H9 (cell line): Measurements from ENCODE around the gene GSE1. TPM values are rescaled to one million over a fixed set of nuclear protein-coding genes. Genes with fewer than 3 reads are reported as not detected.

Experiments
- DNase-seq: peaks from one replicate; pipeline ENCODE4 v3.0.0-alpha.2; 2017
- H2AFZ ChIP-seq: one replicate; pipeline ENCODE4 v1.6.1; 2013; ENCODE audit warnings: mild to moderate bottlenecking, low read length, control low read depth, moderate library complexity
- H2AK5ac ChIP-seq: 2 replicates; pipeline ENCODE4 v1.6.1; 2013; ENCODE audit warnings: low read length, control low read depth, mixed read lengths; ENCODE audit not compliant: insufficient read length
- H2BK120ac ChIP-seq: one replicate; pipeline ENCODE4 v1.6.1; 2013; ENCODE audit warnings: low read depth, mild to moderate bottlenecking, low read length, control low read depth, inconsistent platforms; ENCODE audit not compliant: poor library complexity, severe bottlenecking
- H2BK12ac ChIP-seq: 2 replicates; pipeline ENCODE4 v1.6.1; 2013; ENCODE audit warnings: low read length, control low read depth, mixed read lengths, low read depth; ENCODE audit not compliant: insufficient read length
- H2BK15ac ChIP-seq: 2 replicates; pipeline ENCODE4 v1.6.1; 2013; ENCODE audit warnings: low read depth, low read length, control low read depth
- H2BK20ac ChIP-seq: one replicate; pipeline ENCODE4 v1.6.1; 2013; ENCODE audit warnings: low read depth, mild to moderate bottlenecking, low read length, control low read depth, inconsistent platforms; ENCODE audit not compliant: poor library complexity, severe bottlenecking
- H2BK5ac ChIP-seq: 2 replicates; pipeline ENCODE4 v1.6.1; 2013; ENCODE audit warnings: low read length, control low read depth, mixed read lengths; ENCODE audit not compliant: insufficient read length
- H3K14ac ChIP-seq: 2 replicates; pipeline ENCODE4 v1.6.1; 2013; ENCODE audit warnings: low read length, control low read depth; ENCODE audit not compliant: insufficient read depth
- H3K18ac ChIP-seq: 2 replicates; pipeline ENCODE4 v1.6.1; 2013; ENCODE audit warnings: low read depth, mild to moderate bottlenecking, mixed read lengths, low read length, control low read depth; ENCODE audit not compliant: insufficient read length
- H3K23ac ChIP-seq: 2 replicates; pipeline ENCODE4 v1.6.1; 2013; ENCODE audit warnings: low read length, control low read depth, mixed read lengths, low read depth; ENCODE audit not compliant: insufficient read length
- H3K23me2 ChIP-seq: 2 replicates; pipeline ENCODE4 v1.6.1; 2013; ENCODE audit warnings: low read depth, mild to moderate bottlenecking, mixed read lengths, low read length, control low read depth; ENCODE audit not compliant: insufficient read length, poor library complexity, severe bottlenecking
- H3K27ac ChIP-seq: 2 replicates; pipeline ENCODE4 v1.5.1; 2013; ENCODE audit warnings: low read length, control low read depth, mixed read lengths, low read depth; ENCODE audit not compliant: insufficient read length
- H3K27me3 ChIP-seq: 2 replicates; pipeline ENCODE4 v1.6.1; 2013; ENCODE audit warnings: low read length, control low read depth, inconsistent platforms; ENCODE audit not compliant: insufficient read depth
- H3K4ac ChIP-seq: 2 replicates; pipeline ENCODE4 v1.6.1; 2013; ENCODE audit warnings: low read depth, mild to moderate bottlenecking, control low read depth, inconsistent platforms, low read length, moderate library complexity
- H3K4me1 ChIP-seq: 2 replicates; pipeline ENCODE4 v1.6.1; 2013; ENCODE audit warnings: low read length, control low read depth, inconsistent platforms; ENCODE audit not compliant: insufficient read depth
- H3K4me2 ChIP-seq: 2 replicates; pipeline ENCODE4 v1.6.1; 2013; ENCODE audit warnings: low read length, control low read depth, mixed read lengths; ENCODE audit not compliant: insufficient read length, insufficient read depth
- H3K56ac ChIP-seq: 2 replicates; pipeline ENCODE4 v1.6.1; 2013; ENCODE audit warnings: low read depth, mild to moderate bottlenecking, mixed read lengths, low read length, control low read depth; ENCODE audit not compliant: insufficient read length
- H3K79me1 ChIP-seq: 2 replicates; pipeline ENCODE4 v1.6.1; 2013; ENCODE audit warnings: low read depth, mild to moderate bottlenecking, moderate library complexity, low read length, control low read depth, inconsistent platforms; ENCODE audit not compliant: insufficient read depth, poor library complexity, severe bottlenecking
- H3K79me2 ChIP-seq: 2 replicates; pipeline ENCODE4 v1.6.1; 2013; ENCODE audit warnings: low read length, control low read depth, inconsistent platforms; ENCODE audit not compliant: insufficient read depth
- H3K9ac ChIP-seq: 2 replicates; pipeline ENCODE4 v1.6.1; 2013; ENCODE audit warnings: low read length, control low read depth, mixed read lengths; ENCODE audit not compliant: insufficient read length; ENCODE audit errors: extremely low read depth
- H3K9me3 ChIP-seq: one replicate; pipeline ENCODE4 v1.6.1; 2013; ENCODE audit warnings: low read depth, low read length, inconsistent platforms; ENCODE audit not compliant: control insufficient read depth
- H3T11ph ChIP-seq: one replicate; pipeline ENCODE4 v1.6.1; 2013; ENCODE audit warnings: mild to moderate bottlenecking, low read length, control low read depth, inconsistent platforms
- H4K20me1 ChIP-seq: one replicate; pipeline ENCODE4 v1.6.1; 2013; ENCODE audit not compliant: control insufficient read depth, insufficient read length, insufficient read depth
- H4K5ac ChIP-seq: 2 replicates; pipeline ENCODE4 v1.6.1; 2013; ENCODE audit warnings: low read depth, mild to moderate bottlenecking, mixed read lengths, low read length, control low read depth; ENCODE audit not compliant: insufficient read length
- H4K8ac ChIP-seq: replicated peaks from 2 replicates; pipeline ENCODE4 v1.6.1; 2013; ENCODE audit warnings: low read length, control low read depth, mixed read lengths, low read depth; ENCODE audit not compliant: insufficient read length
- H4K91ac ChIP-seq: 2 replicates; pipeline ENCODE4 v1.6.1; 2013; ENCODE audit warnings: low read depth, mild to moderate bottlenecking, moderate library complexity, mixed read lengths, low read length, control low read depth; ENCODE audit not compliant: insufficient read length
- H3K27ac Mint-ChIP-seq, 3 experiments: 2 replicates in 2 of 3; 3 replicates in 1 of 3; pipeline ENCODE4 v1.8.0; 2020 to 2021; ENCODE audit warnings: mixed read lengths in 3 of 3, mild to moderate bottlenecking in 1 of 3, moderate library complexity in 1 of 3
- H3K27me3 Mint-ChIP-seq: 2 replicates; pipeline ENCODE4 v1.8.0; 2021; ENCODE audit warnings: low read depth, mild to moderate bottlenecking, moderate library complexity, mixed read lengths
- H3K36me3 Mint-ChIP-seq, 3 experiments: 2 replicates in 2 of 3; 3 replicates in 1 of 3; pipeline ENCODE4 v1.8.0; 2020 to 2021; ENCODE audit warnings: low read depth in 3 of 3, mixed read lengths in 3 of 3; ENCODE audit not compliant: insufficient read depth in 1 of 3
- H3K4me1 Mint-ChIP-seq, 2 experiments: 2 replicates each; pipeline ENCODE4 v1.8.0; 2020; ENCODE audit warnings: mixed read lengths in 2 of 2
- H3K4me3 Mint-ChIP-seq, 2 experiments: 2 replicates in 1 of 2; 3 replicates in 1 of 2; pipeline ENCODE4 v1.8.0; 2020 to 2021; ENCODE audit warnings: mild to moderate bottlenecking in 2 of 2, mixed read lengths in 2 of 2, moderate library complexity in 1 of 2
- H3K9me3 Mint-ChIP-seq, 2 experiments: 2 replicates in 1 of 2; 3 replicates in 1 of 2; pipeline ENCODE4 v1.8.0; 2020; ENCODE audit warnings: mild to moderate bottlenecking in 2 of 2, mixed read lengths in 2 of 2, moderate library complexity in 1 of 2
- CTCF ChIP-seq: fragments of 200-600 bp; sonication (generic); conservative IDR thresholded peaks from 3 replicates; pipeline ENCODE4 v1.8.0; 2021; ENCODE audit warnings: antibody characterized with exemption, mild to moderate bottlenecking
- WGBS: extraction: QIAGEN DNeasy Blood & Tissue Kit; methylation state at CpG from one replicate; pipeline ENCODE4 v1.1.7; 2013; ENCODE audit warnings: missing lambda C conversion rate, low lambda C conversion rate, mixed read lengths; ENCODE audit not compliant: insufficient read length; ENCODE audit errors: extremely low coverage; 5-methylcytosine and 5-hydroxymethylcytosine counted together
- total RNA-seq: library from RNA; stranded (reverse); gene quantifications from 2 replicates; pipeline ENCODE4 v1.2.1, GENCODE V29; 2021

GSE1 gene
- total RNA-seq, 1 experiment from 2014 or later = 125 TPM

- Histone ChIP-seq H3K27me3 (peaks cover 3% of the 10 kb centered on the region; the same call in 1 of the 2 replicates), H3K4ac (no peak overlapping the region), H2BK5ac (no peak overlapping the region), H2AFZ (no peak overlapping the region), H4K20me1 (no peaks in the 10 kb centered on the region), H3K23me2 (peaks cover 9% of the 10 kb centered on the region), H3K9ac (peak overlapping the region; percentile 16), H3K4me1 (peaks cover 3% of the 10 kb centered on the region; the same call in 1 of the 2 replicates), H3K9me3 (peaks cover 7% of the 10 kb centered on the region), H2BK20ac (no peak overlapping the region), H4K8ac (no peak overlapping the region), H3K14ac (no peak overlapping the region), H2BK12ac (no peak overlapping the region), H3K4me2 (peak overlapping the region; percentile 74), H3K23ac (no peak overlapping the region), H4K91ac (no peak overlapping the region), H3K27ac (no peak overlapping the region), H2BK15ac (no peak overlapping the region), H3K18ac (no peak overlapping the region), H3K56ac (no peak overlapping the region), H3T11ph (no peak overlapping the region), H3K79me1 (no peaks in the 10 kb centered on the region), H2BK120ac (no peak overlapping the region), H2AK5ac (no peak overlapping the region), H3K79me2 (no peaks in the 10 kb centered on the region), H4K5ac (peak overlapping the region; percentile 8)
- peak overlapping the region; percentile 41 to 68 for H3K4me3 Mint-ChIP-seq
- H3K27me3 Mint-ChIP-seq = peaks cover 23% of the 10 kb centered on the region
- DNase-seq = no peak
- H3K36me3 Mint-ChIP-seq = peaks cover 6 to 13% (median 10%) of the 10 kb centered on the region in 3 experiments; a peak in 5 of 7 replicates
- peak overlapping the region in 1 of 3 experiments; percentile 65; a peak in 2 of 7 replicates for H3K27ac Mint-ChIP-seq
- peaks cover 5 to 8% of the 10 kb centered on the region in 2 experiments for H3K9me3 Mint-ChIP-seq
- peaks cover 20 to 33% of the 10 kb centered on the region in 2 experiments for H3K4me1 Mint-ChIP-seq
- no peak for TF ChIP-seq CTCF
- 80% methylated on average over 1 of the region's 9 CpGs for WGBS
These were observed 103.0 kb downstream of the GSE1 start for GRCh38 chr16:85716022-85716679.
